Liver (tissue), 9 donors: ENCODE measurements around the gene ECD. TPM values are rescaled to one million over a fixed set of nuclear protein-coding genes. Genes with fewer than 3 reads are reported as not detected.

ENCODE experiments used
- DNase-seq: peaks from one replicate; pipeline ENCODE4 v3.0.0-alpha.2; 2017; ENCODE audit warnings: low spot score
- H3K27ac ChIP-seq, 2 donors: one replicate each; pipeline ENCODE4 v1.7.0; 2013; ENCODE audit warnings: inconsistent platforms in 2 of 2, low read length in 2 of 2, control low read depth in 1 of 2, low read depth in 1 of 2, mild to moderate bottlenecking in 1 of 2
- H3K27me3 ChIP-seq, 4 donors: one replicate each; pipeline versions ENCODE4 v1.6.1 to v1.7.0; 2013; ENCODE audit warnings: low read length in 3 of 4, inconsistent platforms in 1 of 4, mild to moderate bottlenecking in 1 of 4, moderate library complexity in 1 of 4; ENCODE audit not compliant: control insufficient read depth in 4 of 4, insufficient read depth in 4 of 4
- H3K36me3 ChIP-seq, 4 donors: one replicate each; pipeline versions ENCODE4 v1.6.1 to v1.7.0; 2013; ENCODE audit warnings: low read length in 3 of 4, mild to moderate bottlenecking in 3 of 4, low read depth in 1 of 4, moderate library complexity in 1 of 4; ENCODE audit not compliant: control insufficient read depth in 4 of 4, insufficient read depth in 3 of 4
- H3K4me1 ChIP-seq, 4 donors: one replicate each; pipeline versions ENCODE4 v1.6.1 to v1.7.0; 2013; ENCODE audit warnings: low read length in 3 of 4, mild to moderate bottlenecking in 3 of 4, moderate library complexity in 1 of 4; ENCODE audit not compliant: control insufficient read depth in 4 of 4, insufficient read depth in 4 of 4
- H3K4me3 ChIP-seq, 3 donors: one replicate each; pipeline versions ENCODE4 v1.6.1 to v1.7.0; 2013; ENCODE audit warnings: low read length in 3 of 3, control low read depth in 1 of 3, low read depth in 1 of 3, mild to moderate bottlenecking in 1 of 3
- H3K9ac ChIP-seq, 2 donors: one replicate each; pipeline ENCODE4 v1.7.0; 2013; ENCODE audit warnings: low read length in 2 of 2, mild to moderate bottlenecking in 2 of 2, moderate library complexity in 2 of 2, control low read depth in 1 of 2, low read depth in 1 of 2
- H3K9me3 ChIP-seq, 4 donors: one replicate each; pipeline versions ENCODE4 v1.6.1 to v1.7.0; 2013; ENCODE audit warnings: low read length in 3 of 4; ENCODE audit not compliant: control insufficient read depth in 4 of 4
- ATF3 ChIP-seq: IDR thresholded peaks from 2 replicates; pipeline ENCODE4 v1.6.1; 2016; ENCODE audit warnings: antibody characterized with exemption
- CTCF ChIP-seq: fragments of 150-350 bp; IDR thresholded peaks from 2 replicates; pipeline ENCODE4 v1.5.1; 2017; ENCODE audit warnings: improper control_type of control experiment, low read depth, low read length; ENCODE audit not compliant: missing input control
- EGR1 ChIP-seq, 2 donors: IDR thresholded peaks; 2 replicates each; pipeline ENCODE4 v1.6.1; 2016 to 2018; ENCODE audit warnings: antibody characterized with exemption in 2 of 2, low read depth in 2 of 2
- FOXA1 ChIP-seq: IDR thresholded peaks from 2 replicates; pipeline ENCODE4 v1.6.1; 2016; ENCODE audit warnings: antibody characterized with exemption
- FOXA2 ChIP-seq: IDR thresholded peaks from 2 replicates; pipeline ENCODE4 v1.6.1; 2016; ENCODE audit warnings: antibody characterized with exemption
- GABPA ChIP-seq, 2 donors: IDR thresholded peaks in 1 of 2; conservative IDR thresholded peaks in 1 of 2; 2 replicates each; pipeline ENCODE4 v1.6.1; 2016; ENCODE audit warnings: antibody characterized with exemption in 2 of 2, mild to moderate bottlenecking in 1 of 2, moderate library complexity in 1 of 2
- HNF4A ChIP-seq, 2 donors: conservative IDR thresholded peaks; 2 replicates each; pipeline ENCODE4 v1.6.1; 2016; ENCODE audit warnings: antibody characterized with exemption in 2 of 2, mild to moderate bottlenecking in 2 of 2
- HNF4G ChIP-seq: IDR thresholded peaks from 2 replicates; pipeline ENCODE4 v1.6.1; 2016; ENCODE audit warnings: antibody characterized with exemption
- JUND ChIP-seq, 2 donors: IDR thresholded peaks; 2 replicates each; pipeline ENCODE4 v1.6.1; 2016; ENCODE audit warnings: antibody characterized with exemption in 2 of 2
- MAX ChIP-seq: IDR thresholded peaks from 2 replicates; pipeline ENCODE4 v1.6.1; 2016; ENCODE audit warnings: antibody characterized with exemption
- NR2F2 ChIP-seq: IDR thresholded peaks from 2 replicates; pipeline ENCODE4 v1.6.1; 2016; ENCODE audit warnings: antibody characterized with exemption
- RAD21 ChIP-seq, 2 donors: IDR thresholded peaks; 2 replicates each; pipeline ENCODE4 v1.6.1; 2016; ENCODE audit warnings: antibody characterized with exemption in 2 of 2, mild to moderate bottlenecking in 2 of 2
- REST ChIP-seq: IDR thresholded peaks from 2 replicates; pipeline ENCODE4 v1.6.1; 2016; ENCODE audit warnings: antibody characterized with exemption, mild to moderate bottlenecking
- RXRA ChIP-seq, 2 donors: IDR thresholded peaks; 2 replicates each; pipeline ENCODE4 v1.6.1; 2017 to 2018; ENCODE audit warnings: antibody characterized with exemption in 2 of 2, mild to moderate bottlenecking in 1 of 2
- TAF1 ChIP-seq: conservative IDR thresholded peaks from 2 replicates; pipeline ENCODE4 v1.6.1; 2016; ENCODE audit warnings: antibody characterized with exemption, mild to moderate bottlenecking
- YY1 ChIP-seq: IDR thresholded peaks from 2 replicates; pipeline ENCODE4 v1.6.1; 2016; ENCODE audit warnings: antibody characterized with exemption, mild to moderate bottlenecking
- ZBTB33 ChIP-seq: IDR thresholded peaks from 2 replicates; pipeline ENCODE4 v1.6.1; 2016; ENCODE audit warnings: antibody characterized with exemption
- WGBS: extraction: QIAGEN DNeasy Blood & Tissue Kit; methylation state at CpG from one replicate; pipeline ENCODE4 v1.1.7; 2013; 5-methylcytosine and 5-hydroxymethylcytosine counted together
- polyA plus RNA-seq, 2 donors: library from polyadenylated mRNA; stranded (reverse) in 1 of 2; unstranded in 1 of 2; fragments of 200-250 nt in 1 of 2; fragments of >200 nt in 1 of 2; fragmentation: Nextera tagmentation in 1 of 2; extraction: Ambion mirVana in 1 of 2; gene quantifications; one replicate each; pipeline versions ENCODE4 v1.2.1 to v1.2.3, GENCODE V29; 2013 to 2015
- total RNA-seq, 2 donors: library from RNA; depleted of rRNA; stranded (reverse); fragments of >200 nt; gene quantifications; one replicate each; pipeline ENCODE4 v1.2.3, GENCODE V29; 2014
- donor health status: healthy.
- donor health status: healthy.
- donor health status: healthy.
- donor health status: healthy.
- donor health status: healthy.

Gene ECD
- total and polyA plus RNA-seq, 4 donors, result 7.1 to 16.2 (median 12.0) TPM

- WGBS, result 97% methylated on average over 3 of the region's 3 CpGs
- Histone ChIP-seq H3K36me3 (no peaks in the 10 kb centered on the region), H3K9ac (no peak overlapping the region), H3K27me3 (no peaks in the 10 kb centered on the region), H3K27ac (no peak overlapping the region), H3K4me1 (peaks cover 0 to 6% (median under 1%) of the 10 kb centered on the region in 4 donors), H3K9me3 (no peaks in the 10 kb centered on the region), H3K4me3 (no peak overlapping the region)
- no peak for DNase-seq
- no peak for TF ChIP-seq HNF4G
- TF ChIP-seq HNF4A (conservative IDR thresholded peaks at IDR 0.05), result no peak
- TF ChIP-seq NR2F2, result no peak
- TF ChIP-seq ZBTB33, result no peak
- TF ChIP-seq REST, result no peak
- no peak for TF ChIP-seq RAD21 (IDR thresholded peaks at IDR 0.05)
- TF ChIP-seq MAX, result no peak
- TF ChIP-seq GABPA (IDR thresholded peaks at IDR 0.05 in 1 of 2, conservative IDR thresholded peaks at IDR 0.05 in 1 of 2), result no peak
- no peak for TF ChIP-seq ATF3
- TF ChIP-seq RXRA (IDR thresholded peaks at IDR 0.05), result no peak
- no peak for TF ChIP-seq JUND (IDR thresholded peaks at IDR 0.05)
- TF ChIP-seq EGR1 (IDR thresholded peaks at IDR 0.05; ENCODE audit: low read depth in 2 of 2), result no peak
- TF ChIP-seq TAF1, result no peak
Observed at GRCh38 chr10:73106301-73106700, 61.5 kb downstream of the ECD start.

- no peaks in the 10 kb centered on the region for H3K27me3 ChIP-seq
- TF ChIP-seq ZBTB33 (no peak), RAD21 (IDR thresholded peaks at IDR 0.05) (no peak), JUND (IDR thresholded peaks at IDR 0.05) (no peak), EGR1 (IDR thresholded peaks at IDR 0.05; ENCODE audit: low read depth in 2 of 2) (no peak), HNF4A (conservative IDR thresholded peaks at IDR 0.05) (no peak), MAX (no peak), TAF1 (no peak), GABPA (IDR thresholded peaks at IDR 0.05 in 1 of 2, conservative IDR thresholded peaks at IDR 0.05 in 1 of 2) (no peak), CTCF (no peak), FOXA1 (no peak), FOXA2 (no peak), NR2F2 (no peak), YY1 (no peak)
- 49% methylated on average over 1 of the region's 1 CpG for WGBS
- H3K27ac ChIP-seq, result no peak overlapping the region
- peaks cover 0 to 12% (median 2%) of the 10 kb centered on the region in 4 donors for H3K4me1 ChIP-seq
- H3K4me3 ChIP-seq, result no peak overlapping the region
- no peak for DNase-seq
- H3K9ac ChIP-seq, result no peak overlapping the region
- H3K36me3 ChIP-seq, result peaks cover 0 to 2% (median 0%) of the 10 kb centered on the region in 4 donors
- H3K9me3 ChIP-seq, result no peaks in the 10 kb centered on the region
Observed at GRCh38 chr10:73099141-73099540, 68.7 kb downstream of the ECD start.
